ENCODE results near the gene HINFP. TPM values are rescaled to one million over a fixed set of nuclear protein-coding genes. Genes with fewer than 3 reads are reported as not detected.
"Not testable (repeated sequence)": the region's sequence is repeated elsewhere in the genome, so short reads cannot be mapped to it uniquely, and the experiment has no call there.

HINFP gene
- total and polyA plus RNA-seq, 5 experiments from 2014 or later = 7.3 to 68.6 (median 24.9) TPM

DNA sequence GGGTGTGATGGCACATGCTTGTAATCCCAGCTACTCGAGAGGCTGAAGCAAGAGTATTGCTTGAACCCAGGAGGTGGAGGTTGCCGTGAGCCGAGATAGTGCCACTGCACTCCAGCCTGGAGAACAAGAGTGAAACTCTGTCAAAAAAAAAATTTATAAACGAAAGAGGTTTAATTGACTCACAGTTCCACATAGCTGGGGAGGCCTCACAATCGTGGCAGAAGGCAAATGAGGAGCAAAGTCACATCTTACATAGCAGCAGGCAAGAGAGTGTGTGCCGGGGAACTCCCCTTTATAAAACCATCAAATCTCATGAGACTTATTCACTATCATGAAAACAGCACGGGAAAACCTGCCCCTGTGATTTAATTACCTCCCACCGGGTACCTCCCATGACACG is 63.0 kb downstream of the HINFP start:
- H3K4me1 Mint-ChIP-seq, H3K4me3 Mint-ChIP-seq, POLR2A ChIA-PET, DNase-seq, H3K27ac Mint-ChIP-seq, H3K36me3 Mint-ChIP-seq, H3K27me3 Mint-ChIP-seq, H3K9me3 Mint-ChIP-seq, ATAC-seq: not testable (repeated sequence)

Other genes starting within 250 kb of the HINFP start
- gene CXCR5, start 237.7 kb upstream of the HINFP start, total RNA-seq = 1 to 10 TPM; 3.2 to 3.5 TPM
- under 1 TPM; 0.17 to 0.63 (median 0.29) TPM for gene CXCR5, start 237.7 kb upstream of the HINFP start, polyA plus RNA-seq
- 100 to 1,000 TPM; 283 TPM for gene BCL9L, start 195.7 kb upstream of the HINFP start, total RNA-seq
- 1 to 10 TPM; 3.1 to 8.7 (median 4.3) TPM for gene BCL9L, start 195.7 kb upstream of the HINFP start, polyA plus RNA-seq
- under 1 TPM in 1 of 2 experiments, not detected in 1; 0.52 TPM for gene UPK2, start 165.3 kb upstream of the HINFP start, total RNA-seq
- gene UPK2, start 165.3 kb upstream of the HINFP start, polyA plus RNA-seq = under 1 TPM in 1 of 3 donors, not detected in 2; 0.22 TPM
- not detected for gene FOXR1, start 149.8 kb upstream of the HINFP start, total RNA-seq
- gene FOXR1, start 149.8 kb upstream of the HINFP start, polyA plus RNA-seq = not detected
- gene CENATAC, start 123.4 kb upstream of the HINFP start, total RNA-seq = 100 to 1,000 TPM; 141 to 144 TPM
- gene CENATAC, start 123.4 kb upstream of the HINFP start, polyA plus RNA-seq = 1 to 10 TPM; 6.1 to 9.1 (median 8.7) TPM
- 1,000 to 10,000 TPM; 2,469 to 2,482 TPM for gene RPS25, start 103.2 kb upstream of the HINFP start, total RNA-seq
- gene RPS25, start 103.2 kb upstream of the HINFP start, polyA plus RNA-seq = 1,000 to 10,000 TPM; 5,252 to 6,742 (median 6,279) TPM
- gene TRAPPC4, start 102.8 kb upstream of the HINFP start, total RNA-seq = 100 to 1,000 TPM; 100 to 109 TPM
- 10 to 100 TPM; 73.0 to 97.6 (median 86.1) TPM for gene TRAPPC4, start 102.8 kb upstream of the HINFP start, polyA plus RNA-seq
- 10 to 100 TPM; 15.3 to 17.1 TPM for gene SLC37A4, start 90.7 kb upstream of the HINFP start, total RNA-seq
- gene SLC37A4, start 90.7 kb upstream of the HINFP start, polyA plus RNA-seq = 10 to 100 TPM in 2 of 3 donors, 1 to 10 TPM in 1; 9.7 to 12.8 (median 12.1) TPM
- 10 to 100 TPM; 65.1 to 69.6 TPM for gene HYOU1, start 64.4 kb upstream of the HINFP start, total RNA-seq
- 10 to 100 TPM; 14.1 to 17.1 (median 15.8) TPM for gene HYOU1, start 64.4 kb upstream of the HINFP start, polyA plus RNA-seq
- 10 to 100 TPM; 63.3 to 68.0 TPM for gene VPS11, start 53.8 kb upstream of the HINFP start, total RNA-seq
- gene VPS11, start 53.8 kb upstream of the HINFP start, polyA plus RNA-seq = 10 to 100 TPM; 43.2 to 58.4 (median 44.8) TPM
- gene HMBS, start 36.7 kb upstream of the HINFP start, total RNA-seq = 1 to 10 TPM; 6.9 to 8.0 TPM
- 10 to 100 TPM; 20.0 to 32.7 (median 24.3) TPM for gene HMBS, start 36.7 kb upstream of the HINFP start, polyA plus RNA-seq
- 10 to 100 TPM; 29.0 to 37.5 TPM for gene DPAGT1, start 19.7 kb upstream of the HINFP start, total RNA-seq
- gene DPAGT1, start 19.7 kb upstream of the HINFP start, polyA plus RNA-seq = 10 to 100 TPM; 28.7 to 30.8 (median 29.0) TPM
- 10 to 100 TPM; 27.0 to 27.8 TPM for gene C2CD2L, start 14.2 kb upstream of the HINFP start, total RNA-seq
- gene C2CD2L, start 14.2 kb upstream of the HINFP start, polyA plus RNA-seq = 1 to 10 TPM; 3.4 to 10.0 (median 4.0) TPM
- gene ABCG4, start 27.5 kb downstream of the HINFP start, total RNA-seq = not detected
- gene ABCG4, start 27.5 kb downstream of the HINFP start, polyA plus RNA-seq = not detected
- gene NLRX1, start 47.1 kb downstream of the HINFP start, total RNA-seq = 10 to 100 TPM; 10.3 to 10.5 TPM
- gene NLRX1, start 47.1 kb downstream of the HINFP start, polyA plus RNA-seq = 10 to 100 TPM in 1 of 3 donors, 1 to 10 TPM in 2; 4.0 to 10.9 (median 7.1) TPM
- under 1 TPM; 0.42 to 0.55 TPM for gene NHERF4, start 63.9 kb downstream of the HINFP start, total RNA-seq
- gene NHERF4, start 63.9 kb downstream of the HINFP start, polyA plus RNA-seq = not detected
- 10 to 100 TPM; 46.9 to 51.6 TPM for gene CBL, start 84.8 kb downstream of the HINFP start, total RNA-seq
- 10 to 100 TPM; 11.5 to 16.1 (median 12.2) TPM for gene CBL, start 84.8 kb downstream of the HINFP start, polyA plus RNA-seq
- gene MCAM, start 195.6 kb downstream of the HINFP start, total RNA-seq = under 1 TPM; 0.33 to 0.55 TPM
- gene MCAM, start 195.6 kb downstream of the HINFP start, polyA plus RNA-seq = 1 to 10 TPM in 1 of 3 donors, under 1 TPM in 2; 0.35 to 1.2 (median 0.65) TPM
- gene RNF26, start 212.9 kb downstream of the HINFP start, total RNA-seq = 10 to 100 TPM; 19.8 to 21.1 TPM
- 10 to 100 TPM; 37.0 to 45.9 (median 39.6) TPM for gene RNF26, start 212.9 kb downstream of the HINFP start, polyA plus RNA-seq
- gene C1QTNF5, start 219.3 kb downstream of the HINFP start, total RNA-seq = not detected
- not detected for gene C1QTNF5, start 219.3 kb downstream of the HINFP start, polyA plus RNA-seq
- not detected for gene MFRP, start 225.1 kb downstream of the HINFP start, total RNA-seq
- gene MFRP, start 225.1 kb downstream of the HINFP start, polyA plus RNA-seq = not detected